OCI-LY7 (cell line): ENCODE results near the gene KIF1B.

ENCODE experiments used
- EZH2phosphoT487 ChIP-seq: fragments of 200-600 bp; sonication (generic); IDR thresholded peaks from 2 replicates; pipeline ENCODE4 v1.6.1; 2018; ENCODE audit warnings: low read depth, borderline replicate concordance, mild to moderate bottlenecking, mixed run types, antibody characterized with exemption, low read length, moderate library complexity, mixed read lengths
- TF ChIP-seq, protein P1 (sequence below): fragments of 200-600 bp; sonication (generic); conservative IDR thresholded peaks from 2 replicates; pipeline ENCODE4 v1.5.1; 2014; ENCODE audit warnings: mild to moderate bottlenecking, antibody characterized with exemption, low read length, moderate library complexity, mixed read lengths

DNA sequence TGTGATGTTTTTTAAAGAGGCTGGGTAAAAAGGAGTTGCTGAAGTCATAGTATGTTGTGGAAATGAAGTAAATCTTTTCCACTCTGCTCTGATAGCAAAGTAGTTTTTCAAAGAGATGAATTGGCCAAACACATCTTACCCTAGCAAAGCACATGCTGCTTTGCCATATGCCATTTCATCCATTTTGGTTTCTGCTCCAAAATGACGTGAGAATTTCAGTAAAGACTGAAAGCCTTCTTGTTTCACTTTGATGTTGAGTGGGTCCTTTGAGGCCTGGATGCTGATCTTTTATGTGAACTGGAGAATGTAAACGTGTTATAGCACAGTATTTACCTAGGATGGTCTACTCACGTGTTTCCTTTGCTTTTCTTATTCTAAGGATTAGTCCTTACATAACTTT, 115.2 kb downstream of the KIF1B start:
- TF ChIP-seq, protein P1, sequence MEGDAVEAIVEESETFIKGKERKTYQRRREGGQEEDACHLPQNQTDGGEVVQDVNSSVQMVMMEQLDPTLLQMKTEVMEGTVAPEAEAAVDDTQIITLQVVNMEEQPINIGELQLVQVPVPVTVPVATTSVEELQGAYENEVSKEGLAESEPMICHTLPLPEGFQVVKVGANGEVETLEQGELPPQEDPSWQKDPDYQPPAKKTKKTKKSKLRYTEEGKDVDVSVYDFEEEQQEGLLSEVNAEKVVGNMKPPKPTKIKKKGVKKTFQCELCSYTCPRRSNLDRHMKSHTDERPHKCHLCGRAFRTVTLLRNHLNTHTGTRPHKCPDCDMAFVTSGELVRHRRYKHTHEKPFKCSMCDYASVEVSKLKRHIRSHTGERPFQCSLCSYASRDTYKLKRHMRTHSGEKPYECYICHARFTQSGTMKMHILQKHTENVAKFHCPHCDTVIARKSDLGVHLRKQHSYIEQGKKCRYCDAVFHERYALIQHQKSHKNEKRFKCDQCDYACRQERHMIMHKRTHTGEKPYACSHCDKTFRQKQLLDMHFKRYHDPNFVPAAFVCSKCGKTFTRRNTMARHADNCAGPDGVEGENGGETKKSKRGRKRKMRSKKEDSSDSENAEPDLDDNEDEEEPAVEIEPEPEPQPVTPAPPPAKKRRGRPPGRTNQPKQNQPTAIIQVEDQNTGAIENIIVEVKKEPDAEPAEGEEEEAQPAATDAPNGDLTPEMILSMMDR = no peak
- TF ChIP-seq EZH2phosphoT487 = no peak
